Non-pigmented ciliary epithelial cell (primary cell): ENCODE results near the gene PCDHGA11.
"Not testable (repeated sequence)": the region's sequence is repeated elsewhere in the genome, so short reads cannot be mapped to it uniquely, and the experiment has no call there.

Source experiments
- DNase-seq: peaks from one replicate; pipeline ENCODE4 v3.0.0-alpha.2; 2010; ENCODE audit warnings: low read depth

Gene PCDHGA11

DNA sequence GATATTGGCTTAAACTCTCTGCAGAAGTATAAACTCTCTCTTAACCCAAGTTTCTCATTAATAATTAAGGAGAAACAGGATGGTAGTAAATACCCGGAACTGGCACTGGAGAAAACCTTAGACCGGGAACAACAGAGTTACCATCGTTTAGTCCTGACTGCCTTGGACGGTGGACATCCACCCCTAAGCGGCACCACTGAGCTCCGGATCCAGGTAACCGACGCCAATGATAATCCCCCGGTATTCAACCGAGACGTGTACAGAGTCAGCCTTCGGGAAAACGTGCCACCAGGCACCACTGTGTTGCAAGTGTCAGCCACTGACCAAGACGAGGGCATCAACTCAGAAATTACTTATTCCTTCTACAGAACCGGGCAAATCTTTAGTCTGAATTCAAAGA lies 22.2 kb upstream of the PCDHGA11 start:
- DNase-seq: no peak

DNA sequence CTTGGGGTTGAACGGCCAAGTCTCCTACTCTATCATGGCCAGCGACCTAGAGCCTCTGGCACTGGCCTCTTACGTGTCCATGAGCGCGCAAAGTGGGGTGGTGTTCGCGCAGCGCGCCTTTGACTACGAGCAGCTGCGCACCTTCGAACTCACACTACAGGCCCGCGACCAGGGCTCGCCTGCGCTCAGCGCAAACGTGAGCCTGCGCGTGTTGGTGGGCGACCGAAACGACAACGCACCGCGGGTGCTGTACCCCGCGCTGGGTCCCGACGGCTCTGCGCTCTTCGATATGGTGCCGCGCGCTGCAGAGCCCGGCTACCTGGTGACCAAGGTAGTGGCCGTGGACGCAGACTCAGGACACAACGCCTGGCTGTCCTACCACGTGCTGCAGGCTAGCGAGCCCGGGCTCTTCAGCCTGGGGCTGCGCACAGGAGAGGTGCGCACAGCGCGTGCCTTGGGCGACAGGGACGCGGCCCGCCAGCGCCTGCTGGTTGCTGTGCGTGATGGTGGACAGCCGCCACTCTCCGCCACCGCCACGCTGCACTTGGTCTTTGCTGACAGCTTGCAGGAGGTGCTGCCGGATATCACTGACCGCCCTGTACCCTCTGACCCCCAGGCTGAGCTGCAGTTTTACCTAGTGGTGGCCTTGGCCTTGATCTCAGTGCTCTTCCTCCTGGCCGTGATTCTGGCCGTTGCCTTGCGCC lies 21.1 kb upstream of the PCDHGA11 start:
- DNase-seq: no peak

DNA sequence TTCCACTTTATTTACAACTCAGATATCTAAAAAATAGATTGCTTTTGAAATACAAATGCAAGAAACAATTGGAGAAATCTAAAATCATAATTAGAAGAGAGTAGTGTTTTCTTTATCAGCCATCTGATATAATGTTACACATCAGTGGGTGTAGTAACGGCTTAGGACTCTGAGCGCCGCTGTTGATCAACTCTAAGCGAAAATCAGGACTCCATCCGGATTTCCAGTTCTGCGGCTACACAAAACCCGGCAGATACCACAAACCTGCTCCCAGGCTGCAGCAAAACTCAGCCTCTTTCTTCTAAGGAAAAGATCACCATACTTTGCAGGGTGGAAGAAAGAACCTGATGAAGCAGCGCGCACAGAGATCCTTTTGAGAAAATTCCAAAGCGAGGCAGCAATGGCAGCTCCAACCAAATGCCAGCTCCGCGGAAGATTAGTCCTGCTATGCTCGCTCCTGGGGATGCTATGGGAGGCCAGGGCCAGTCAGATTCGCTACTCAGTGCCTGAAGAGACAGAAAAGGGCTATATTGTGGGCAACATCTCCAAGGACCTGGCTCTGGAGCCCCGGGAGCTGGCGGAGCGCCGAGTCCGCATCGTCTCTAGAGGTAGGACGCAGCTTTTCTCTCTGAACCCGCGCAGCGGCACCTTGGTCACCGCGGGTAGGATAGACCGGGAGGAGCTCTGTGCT lies 18.2 kb upstream of the PCDHGA11 start, which contains the start of gene PCDHGA9:
PCDHGA9 (plus strand) TSS at position 226 of the 691 bp plus-strand sequence; CDS start at position 401, 175 bp downstream.
- no peak for DNase-seq

DNA sequence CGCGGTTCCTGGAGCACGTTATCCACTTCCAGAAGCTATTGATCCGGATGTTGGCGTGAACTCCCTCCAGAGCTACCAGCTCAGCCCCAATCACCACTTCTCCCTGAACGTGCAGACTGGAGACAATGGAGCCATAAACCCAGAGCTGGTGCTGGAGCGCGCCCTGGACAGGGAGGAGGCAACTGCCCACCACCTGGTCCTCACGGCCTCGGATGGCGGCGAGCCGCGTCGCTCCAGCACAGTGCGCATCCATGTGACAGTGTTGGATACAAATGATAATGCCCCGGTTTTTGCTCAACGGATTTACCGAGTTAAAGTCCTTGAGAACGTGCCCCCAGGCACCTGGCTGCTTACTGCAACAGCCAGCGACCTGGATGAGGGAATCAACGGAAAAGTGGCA lies 17.5 kb upstream of the PCDHGA11 start:
- DNase-seq: no peak

DNA sequence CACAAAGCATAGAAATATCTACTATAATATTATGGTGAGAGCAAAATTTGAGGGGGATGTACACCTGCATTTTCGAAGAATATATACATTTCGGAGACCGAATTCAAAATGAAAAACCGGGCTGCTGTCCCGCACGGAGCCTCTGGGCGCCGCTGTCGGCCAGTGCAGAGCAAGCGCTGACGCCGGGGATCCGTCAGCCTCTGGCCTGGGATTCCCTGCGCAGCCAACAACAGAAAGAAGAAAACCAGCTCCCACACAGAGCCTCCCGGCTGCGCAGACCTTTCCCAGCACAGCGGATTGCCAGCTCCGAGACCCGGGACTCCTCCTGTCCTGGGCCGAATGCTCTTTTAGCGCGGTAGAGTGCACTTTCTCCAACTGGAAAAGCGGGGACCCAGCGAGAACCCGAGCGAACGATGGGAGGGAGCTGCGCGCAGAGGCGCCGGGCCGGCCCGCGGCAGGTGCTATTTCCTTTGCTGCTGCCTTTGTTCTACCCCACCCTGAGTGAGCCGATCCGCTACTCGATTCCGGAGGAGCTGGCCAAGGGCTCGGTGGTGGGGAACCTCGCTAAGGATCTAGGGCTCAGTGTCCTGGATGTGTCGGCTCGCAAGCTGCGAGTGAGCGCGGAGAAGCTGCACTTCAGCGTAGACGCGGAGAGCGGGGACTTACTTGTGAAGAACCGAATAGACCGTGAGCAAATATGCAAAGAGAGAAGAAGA lies 12.9 kb upstream of the PCDHGA11 start, which contains the start of gene PCDHGB6:
PCDHGB6 (plus strand) TSS at position 232 of the 716 bp plus-strand sequence; CDS start at position 414, 182 bp downstream.
- DNase-seq: not testable (repeated sequence)

DNA sequence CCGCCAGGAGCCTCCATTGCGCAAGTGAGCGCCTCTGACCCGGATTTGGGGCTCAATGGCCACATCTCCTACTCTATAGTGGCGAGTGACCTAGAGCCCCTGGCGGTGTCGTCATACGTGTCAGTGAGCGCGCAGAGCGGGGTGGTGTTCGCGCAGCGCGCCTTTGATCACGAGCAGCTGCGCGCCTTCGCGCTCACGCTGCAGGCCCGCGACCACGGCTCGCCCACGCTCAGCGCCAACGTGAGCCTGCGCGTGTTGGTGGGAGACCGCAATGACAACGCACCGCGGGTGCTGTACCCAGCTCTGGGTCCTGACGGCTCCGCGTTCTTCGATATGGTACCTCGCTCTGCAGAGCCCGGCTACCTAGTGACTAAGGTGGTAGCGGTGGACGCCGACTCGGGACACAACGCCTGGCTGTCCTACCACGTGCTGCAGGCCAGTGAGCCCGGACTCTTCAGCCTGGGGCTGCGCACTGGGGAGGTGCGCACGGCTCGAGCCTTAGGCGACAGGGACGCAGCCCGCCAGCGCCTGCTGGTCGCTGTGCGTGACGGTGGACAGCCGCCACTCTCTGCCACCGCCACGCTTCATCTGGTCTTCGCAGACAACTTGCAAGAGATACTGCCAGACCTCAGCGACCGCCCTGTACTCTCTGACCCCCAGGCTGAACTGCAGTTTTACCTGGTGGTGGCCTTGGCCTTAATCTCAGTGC lies 11.1 kb upstream of the PCDHGA11 start:
- no peak for DNase-seq

DNA sequence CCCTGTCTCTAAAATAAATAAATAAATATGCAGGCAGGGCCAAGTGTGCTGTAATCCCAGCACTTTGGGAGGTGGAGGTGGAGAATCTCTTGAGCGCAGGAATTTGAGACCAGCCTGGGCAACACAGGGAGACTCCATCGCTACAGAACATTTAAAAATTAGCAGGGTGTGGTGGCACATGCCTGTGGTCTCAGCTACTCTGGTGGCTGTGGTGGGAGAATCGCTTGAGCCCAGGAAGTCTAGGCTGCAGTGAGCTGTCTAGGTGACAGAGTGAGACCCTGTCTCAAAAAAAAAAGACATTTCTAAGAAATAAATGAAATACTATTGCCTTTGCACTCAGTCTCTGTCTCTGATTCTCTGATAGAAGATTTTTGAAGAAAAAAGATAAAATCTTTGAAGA lies 9.3 kb upstream of the PCDHGA11 start:
- no peak for DNase-seq

DNA sequence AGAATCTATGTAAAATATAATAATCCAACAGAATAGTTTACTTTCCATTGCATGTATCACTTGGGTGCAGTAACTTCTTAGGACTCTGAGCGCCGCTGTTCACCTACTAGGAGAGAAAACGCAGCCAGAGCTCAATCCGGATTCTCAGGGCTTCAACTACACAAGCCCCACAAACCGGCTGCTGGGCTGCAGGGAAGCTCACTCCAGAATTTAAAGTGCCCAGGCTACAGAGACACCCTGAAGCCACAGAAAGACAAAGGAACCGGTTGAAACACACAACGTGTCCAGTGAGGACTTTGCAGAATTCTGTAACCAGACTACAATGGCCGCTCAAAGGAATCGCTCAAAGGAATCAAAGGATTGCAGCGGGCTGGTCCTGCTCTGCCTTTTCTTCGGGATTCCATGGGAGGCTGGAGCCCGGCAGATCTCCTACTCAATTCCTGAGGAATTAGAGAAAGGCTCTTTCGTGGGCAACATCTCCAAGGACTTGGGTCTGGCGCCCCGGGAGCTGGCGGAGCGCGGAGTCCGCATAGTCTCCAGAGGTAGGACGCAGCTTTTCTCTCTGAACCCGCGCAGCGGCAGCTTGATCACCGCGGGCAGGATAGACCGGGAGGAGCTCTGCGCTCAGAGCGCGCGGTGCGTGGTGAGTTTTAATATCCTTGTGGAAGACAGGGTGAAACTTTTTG lies 7.9 kb upstream of the PCDHGA11 start, which contains the start of gene PCDHGA10:
PCDHGA10 (plus strand) TSS at position 134 of the 686 bp plus-strand sequence; CDS start at position 323, 189 bp downstream.
- no peak for DNase-seq

DNA sequence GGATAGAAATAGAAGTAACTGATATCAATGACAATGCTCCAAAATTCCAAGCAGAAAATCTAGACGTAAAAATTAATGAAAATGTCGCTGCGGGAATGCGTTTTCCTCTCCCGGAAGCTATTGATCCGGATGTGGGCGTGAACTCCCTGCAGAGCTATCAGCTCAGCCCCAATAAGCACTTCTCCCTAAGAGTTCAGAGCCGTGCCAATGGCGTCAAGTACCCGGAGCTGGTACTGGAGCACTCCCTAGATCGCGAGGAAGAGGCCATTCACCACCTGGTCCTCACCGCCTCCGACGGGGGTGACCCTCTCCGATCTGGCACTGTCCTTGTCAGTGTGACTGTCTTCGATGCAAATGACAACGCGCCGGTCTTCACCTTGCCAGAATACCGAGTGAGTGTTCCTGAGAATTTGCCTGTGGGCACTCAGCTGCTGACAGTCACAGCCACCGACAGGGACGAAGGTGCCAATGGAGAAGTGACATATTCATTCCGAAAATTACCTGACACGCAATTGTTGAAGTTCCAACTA lies 7.2 kb upstream of the PCDHGA11 start:
- no peak for DNase-seq

DNA sequence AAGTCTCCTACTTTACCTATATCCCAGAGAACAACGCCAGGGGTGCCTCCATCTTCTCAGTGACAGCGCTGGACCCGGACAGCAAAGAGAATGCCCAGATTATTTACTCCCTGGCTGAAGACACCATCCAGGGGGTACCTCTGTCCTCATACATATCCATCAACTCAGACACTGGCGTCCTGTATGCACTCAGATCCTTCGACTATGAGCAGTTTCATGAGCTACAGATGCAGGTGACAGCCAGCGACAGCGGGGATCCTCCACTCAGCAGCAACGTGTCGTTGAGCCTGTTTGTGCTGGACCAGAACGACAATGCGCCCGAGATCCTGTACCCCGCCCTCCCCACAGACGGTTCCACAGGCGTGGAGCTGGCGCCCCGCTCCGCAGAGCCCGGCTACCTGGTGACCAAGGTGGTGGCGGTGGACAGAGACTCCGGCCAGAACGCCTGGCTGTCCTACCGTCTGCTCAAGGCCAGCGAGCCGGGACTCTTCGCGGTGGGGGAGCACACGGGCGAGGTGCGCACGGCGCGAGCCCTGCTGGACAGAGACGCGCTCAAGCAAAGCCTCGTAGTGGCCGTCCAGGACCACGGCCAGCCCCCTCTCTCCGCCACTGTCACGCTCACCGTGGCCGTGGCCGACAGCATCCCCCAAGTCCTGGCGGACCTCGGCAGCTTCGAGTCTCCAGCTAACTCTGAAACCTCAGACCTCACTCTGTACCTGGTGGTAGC lies 6.1 kb upstream of the PCDHGA11 start:
- not testable (repeated sequence) for DNase-seq

DNA sequence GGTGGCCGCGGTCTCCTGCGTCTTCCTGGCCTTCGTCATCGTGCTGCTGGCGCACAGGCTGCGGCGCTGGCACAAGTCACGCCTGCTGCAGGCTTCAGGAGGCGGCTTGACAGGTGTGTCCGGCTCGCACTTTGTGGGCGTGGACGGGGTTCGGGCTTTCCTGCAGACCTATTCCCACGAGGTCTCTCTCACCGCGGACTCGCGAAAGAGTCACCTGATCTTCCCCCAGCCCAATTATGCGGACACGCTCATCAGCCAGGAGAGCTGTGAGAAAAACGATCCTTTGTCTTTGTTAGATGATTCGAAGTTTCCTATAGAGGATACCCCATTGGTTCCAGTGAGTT lies 5.6 kb upstream of the PCDHGA11 start:
- not testable (repeated sequence) for DNase-seq

DNA sequence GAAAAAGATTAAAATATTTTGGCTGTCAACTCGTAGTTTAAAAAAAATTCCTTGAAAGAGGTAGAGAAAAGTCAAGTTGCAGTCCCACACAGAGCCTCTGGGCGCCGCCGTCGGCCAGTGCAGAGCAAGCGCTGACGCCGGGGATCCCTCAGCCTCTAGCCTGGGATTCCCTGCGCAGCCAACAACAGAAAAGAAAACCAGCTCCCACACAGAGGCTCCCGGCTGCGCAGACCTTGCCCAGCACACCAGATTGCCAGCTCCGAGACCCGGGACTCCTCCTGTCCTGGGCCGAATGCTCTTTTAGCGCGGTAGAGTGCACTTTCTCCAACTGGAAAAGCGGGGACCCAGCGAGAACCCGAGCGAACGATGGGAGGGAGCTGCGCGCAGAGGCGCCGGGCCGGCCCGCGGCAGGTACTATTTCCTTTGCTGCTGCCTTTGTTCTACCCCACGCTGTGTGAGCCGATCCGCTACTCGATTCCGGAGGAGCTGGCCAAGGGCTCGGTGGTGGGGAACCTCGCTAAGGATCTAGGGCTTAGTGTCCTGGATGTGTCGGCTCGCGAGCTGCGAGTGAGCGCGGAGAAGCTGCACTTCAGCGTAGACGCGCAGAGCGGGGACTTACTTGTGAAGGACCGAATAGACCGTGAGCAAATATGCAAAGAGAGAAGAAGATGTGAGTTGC lies 3.2 kb upstream of the PCDHGA11 start, which contains the start of gene PCDHGB7:
PCDHGB7 (plus strand) TSS at position 184 of the 679 bp plus-strand sequence; CDS start at position 367, 183 bp downstream.
- DNase-seq: not testable (repeated sequence)

DNA sequence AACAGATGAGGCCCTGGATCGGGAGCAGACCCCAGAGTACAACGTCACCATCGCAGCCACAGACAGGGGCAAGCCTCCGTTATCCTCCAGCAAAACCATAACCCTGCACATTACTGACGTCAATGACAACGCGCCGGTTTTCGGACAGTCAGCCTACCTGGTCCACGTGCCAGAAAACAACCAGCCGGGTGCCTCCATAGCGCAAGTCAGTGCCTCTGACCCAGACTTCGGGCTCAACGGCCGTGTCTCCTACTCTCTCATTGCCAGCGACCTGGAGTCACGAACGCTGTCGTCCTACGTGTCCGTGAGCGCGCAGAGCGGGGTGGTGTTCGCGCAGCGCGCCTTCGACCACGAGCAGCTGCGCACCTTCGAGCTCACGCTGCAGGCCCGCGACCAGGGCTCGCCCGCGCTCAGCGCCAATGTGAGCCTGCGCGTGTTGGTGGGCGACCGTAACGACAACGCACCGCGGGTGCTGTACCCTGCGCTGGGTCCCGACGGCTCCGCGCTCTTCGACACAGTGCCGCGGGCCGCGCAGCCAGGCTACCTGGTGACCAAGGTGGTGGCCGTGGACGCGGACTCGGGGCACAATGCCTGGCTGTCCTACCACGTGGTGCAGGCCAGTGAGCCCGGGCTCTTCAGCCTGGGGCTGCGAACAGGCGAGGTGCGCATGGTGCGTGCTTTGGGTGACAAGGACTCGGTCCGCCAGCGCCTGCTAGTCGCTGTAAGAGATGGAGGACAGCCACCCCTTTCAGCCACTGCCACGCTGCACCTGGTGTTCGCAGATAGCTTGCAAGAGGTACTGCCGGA lies 1.6 kb upstream of the PCDHGA11 start:
- no peak for DNase-seq

DNA sequence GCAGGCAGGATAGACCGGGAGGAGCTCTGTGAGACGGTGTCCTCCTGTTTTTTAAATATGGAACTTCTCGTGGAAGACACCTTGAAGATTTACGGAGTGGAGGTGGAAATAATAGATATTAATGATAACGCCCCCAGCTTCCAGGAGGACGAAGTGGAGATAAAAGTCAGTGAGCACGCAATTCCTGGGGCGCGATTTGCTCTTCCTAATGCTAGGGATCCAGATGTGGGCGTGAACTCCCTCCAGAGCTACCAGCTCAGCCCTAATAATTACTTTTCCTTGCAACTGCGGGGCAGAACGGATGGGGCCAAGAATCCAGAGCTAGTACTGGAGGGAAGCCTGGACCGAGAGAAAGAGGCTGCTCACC lies 621 bp downstream of the PCDHGA11 start:
- DNase-seq: no peak

DNA sequence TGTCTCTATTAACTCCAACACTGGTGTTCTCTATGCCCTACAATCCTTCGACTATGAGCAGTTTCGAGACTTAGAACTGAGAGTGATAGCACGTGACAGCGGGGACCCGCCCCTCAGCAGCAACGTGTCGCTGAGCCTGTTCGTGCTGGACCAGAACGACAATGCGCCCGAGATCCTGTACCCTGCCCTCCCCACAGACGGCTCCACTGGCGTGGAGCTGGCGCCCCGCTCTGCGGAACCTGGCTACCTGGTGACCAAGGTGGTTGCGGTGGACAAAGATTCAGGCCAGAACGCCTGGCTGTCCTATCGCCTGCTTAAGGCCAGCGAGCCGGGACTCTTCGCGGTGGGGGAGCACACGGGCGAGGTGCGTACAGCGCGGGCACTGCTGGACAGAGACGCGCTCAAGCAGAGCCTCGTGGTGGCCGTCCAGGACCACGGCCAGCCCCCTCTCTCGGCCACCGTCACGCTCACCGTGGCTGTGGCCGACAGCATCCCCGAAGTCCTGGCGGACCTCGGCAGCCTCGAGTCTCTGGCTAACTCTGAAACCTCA lies 2.0 kb downstream of the PCDHGA11 start:
- DNase-seq: no peak

DNA sequence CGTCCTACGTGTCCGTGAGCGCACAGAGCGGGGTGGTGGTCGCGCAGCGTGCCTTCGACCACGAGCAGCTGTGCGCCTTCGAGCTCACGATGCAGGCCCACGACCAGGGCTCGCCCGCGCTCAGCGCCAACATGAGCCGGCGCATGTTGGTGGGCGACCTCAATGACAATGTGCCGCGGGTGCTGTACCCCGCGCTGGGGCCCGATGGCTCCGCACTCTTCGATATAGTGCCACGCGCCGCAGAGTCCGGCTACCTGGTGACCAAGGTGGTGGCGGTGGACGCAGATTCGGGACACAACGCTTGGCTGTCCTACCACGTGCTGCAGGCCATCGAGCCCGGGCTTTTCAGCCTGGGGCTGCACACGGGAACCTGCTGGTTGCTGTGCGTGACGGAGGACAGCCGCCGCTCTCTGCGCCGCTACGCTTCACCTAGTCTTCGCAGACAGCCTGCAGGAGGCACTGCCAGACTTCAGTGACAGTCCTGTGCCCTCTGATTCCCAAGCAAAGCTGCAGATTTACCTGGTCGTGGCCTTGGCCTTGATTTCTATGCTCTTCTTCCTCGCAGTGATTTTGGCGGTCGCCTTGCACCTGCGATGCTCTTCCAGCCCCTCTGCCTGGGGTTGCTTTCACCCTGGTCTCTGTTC lies 7.1 kb downstream of the PCDHGA11 start:
- DNase-seq: no peak

DNA sequence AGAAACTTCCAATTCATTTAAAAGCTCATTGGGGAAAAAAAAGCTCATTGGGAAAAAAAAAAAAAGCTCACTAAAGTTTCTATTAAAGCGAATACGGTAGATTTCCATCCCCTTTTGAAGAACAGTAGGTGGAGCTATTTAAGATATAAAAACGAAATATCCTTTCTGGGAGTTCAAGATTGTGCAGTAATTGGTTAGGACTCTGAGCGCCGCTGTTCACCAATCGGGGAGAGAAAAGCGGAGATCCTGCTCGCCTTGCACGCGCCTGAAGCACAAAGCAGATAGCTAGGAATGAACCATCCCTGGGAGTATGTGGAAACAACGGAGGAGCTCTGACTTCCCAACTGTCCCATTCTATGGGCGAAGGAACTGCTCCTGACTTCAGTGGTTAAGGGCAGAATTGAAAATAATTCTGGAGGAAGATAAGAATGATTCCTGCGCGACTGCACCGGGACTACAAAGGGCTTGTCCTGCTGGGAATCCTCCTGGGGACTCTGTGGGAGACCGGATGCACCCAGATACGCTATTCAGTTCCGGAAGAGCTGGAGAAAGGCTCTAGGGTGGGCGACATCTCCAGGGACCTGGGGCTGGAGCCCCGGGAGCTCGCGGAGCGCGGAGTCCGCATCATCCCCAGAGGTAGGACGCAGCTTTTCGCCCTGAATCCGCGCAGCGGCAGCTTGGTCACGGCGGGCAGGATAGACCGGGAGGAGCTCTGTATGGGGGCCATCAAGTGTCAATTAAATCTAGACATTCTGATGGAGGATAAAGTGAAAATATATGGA lies 9.7 kb downstream of the PCDHGA11 start, which contains the start of gene PCDHGA12:
PCDHGA12 (plus strand) TSS at position 176 of the 782 bp plus-strand sequence; CDS start at position 429, 253 bp downstream.
- DNase-seq: peak; percentile 64
